Neural progenitor cell (in vitro differentiated cells): ENCODE results near the gene WLS.

Source experiments
- EZH2 ChIP-seq: fragments of 200-600 bp; sonication (generic); IDR thresholded peaks from 2 replicates; pipeline ENCODE4 v1.6.1; 2017; ENCODE audit warnings: antibody characterized with exemption, mild to moderate bottlenecking, moderate library complexity
- EZH2phosphoT487 ChIP-seq: fragments of 200-600 bp; sonication (generic); IDR thresholded peaks from 2 replicates; pipeline ENCODE4 v1.6.1; 2017; ENCODE audit warnings: antibody characterized with exemption
- TF ChIP-seq, protein P1 (sequence below): fragments of 200-600 bp; sonication (generic); IDR thresholded peaks from 2 replicates; pipeline ENCODE4 v1.5.1; 2017; ENCODE audit warnings: antibody characterized with exemption, mild to moderate bottlenecking

DNA sequence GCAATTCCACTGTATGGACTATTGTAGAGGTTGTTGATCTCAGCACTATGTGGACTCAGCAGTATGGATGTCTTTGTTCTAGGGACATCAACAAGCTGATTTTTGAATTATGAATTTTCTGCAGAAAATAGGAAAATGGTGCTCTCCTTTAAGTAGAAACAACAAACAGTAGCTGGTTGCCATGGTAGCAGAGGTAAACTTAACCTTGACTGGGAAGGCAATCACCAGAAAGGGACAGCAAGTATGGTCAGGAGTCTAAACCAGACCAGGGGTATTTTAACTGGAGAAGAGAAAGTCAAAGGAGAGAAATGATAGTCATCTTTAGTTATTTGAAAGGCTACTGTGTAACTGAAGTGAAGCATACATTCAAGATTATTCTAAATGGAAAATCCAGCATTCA lies 22.3 kb downstream of the WLS start:
- TF ChIP-seq, protein P1, sequence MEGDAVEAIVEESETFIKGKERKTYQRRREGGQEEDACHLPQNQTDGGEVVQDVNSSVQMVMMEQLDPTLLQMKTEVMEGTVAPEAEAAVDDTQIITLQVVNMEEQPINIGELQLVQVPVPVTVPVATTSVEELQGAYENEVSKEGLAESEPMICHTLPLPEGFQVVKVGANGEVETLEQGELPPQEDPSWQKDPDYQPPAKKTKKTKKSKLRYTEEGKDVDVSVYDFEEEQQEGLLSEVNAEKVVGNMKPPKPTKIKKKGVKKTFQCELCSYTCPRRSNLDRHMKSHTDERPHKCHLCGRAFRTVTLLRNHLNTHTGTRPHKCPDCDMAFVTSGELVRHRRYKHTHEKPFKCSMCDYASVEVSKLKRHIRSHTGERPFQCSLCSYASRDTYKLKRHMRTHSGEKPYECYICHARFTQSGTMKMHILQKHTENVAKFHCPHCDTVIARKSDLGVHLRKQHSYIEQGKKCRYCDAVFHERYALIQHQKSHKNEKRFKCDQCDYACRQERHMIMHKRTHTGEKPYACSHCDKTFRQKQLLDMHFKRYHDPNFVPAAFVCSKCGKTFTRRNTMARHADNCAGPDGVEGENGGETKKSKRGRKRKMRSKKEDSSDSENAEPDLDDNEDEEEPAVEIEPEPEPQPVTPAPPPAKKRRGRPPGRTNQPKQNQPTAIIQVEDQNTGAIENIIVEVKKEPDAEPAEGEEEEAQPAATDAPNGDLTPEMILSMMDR = no peak
- no peak for TF ChIP-seq EZH2
- no peak for TF ChIP-seq EZH2phosphoT487
